GM21390 (cell line): ENCODE data around the gene METRN.

ENCODE experiments used
- ATAC-seq: cut with Tn5 transposase; IDR thresholded peaks from one replicate; pipeline ENCODE4 v1.9.1; 2021; ENCODE audit not compliant: unreplicated experiment

Gene METRN

GRCh38 chr16:714558-715476, at the start of gene METRN:
Gene METRN, plus strand, starts transcription at chr16:715118. Its CDS starts 172 bp downstream, at chr16:715290.
- peak; percentile 68 for ATAC-seq

GRCh38 chr16:666572-666971, 48.3 kb upstream of the METRN start:
- ATAC-seq: no peak

GRCh38 chr16:667113-667779, 47.7 kb upstream of the METRN start:
- no peak for ATAC-seq

- ATAC-seq: peak; percentile 82
These were observed 47.0 kb upstream of the METRN start, which contains the start of gene RHOT2 for GRCh38 chr16:667780-668518. Gene RHOT2, plus strand, starts transcription at chr16:668132. Its CDS starts 68 bp downstream, at chr16:668200.

- ATAC-seq: no peak
These were observed 46.3 kb upstream of the METRN start for GRCh38 chr16:668519-669171.

GRCh38 chr16:669666-670065, 45.3 kb upstream of the METRN start:
- ATAC-seq: no peak

- ATAC-seq: no peak
These were observed 44.2 kb upstream of the METRN start for GRCh38 chr16:670485-671352.

GRCh38 chr16:671353-672131, 43.4 kb upstream of the METRN start:
- ATAC-seq: no peak

- no peak for ATAC-seq
These were observed 42.5 kb upstream of the METRN start for GRCh38 chr16:672371-672770.

GRCh38 chr16:672851-673250, 42.1 kb upstream of the METRN start:
- ATAC-seq: no peak

GRCh38 chr16:673399-673991, 41.4 kb upstream of the METRN start:
- no peak for ATAC-seq

- no peak for ATAC-seq
These were observed 40.6 kb upstream of the METRN start for GRCh38 chr16:674214-674881.

GRCh38 chr16:674968-675883, 39.7 kb upstream of the METRN start, which contains the start of gene RHBDL1:
Gene RHBDL1, plus strand, starts transcription at chr16:675671. Its CDS starts 120 bp downstream, at chr16:675791.
- ATAC-seq: no peak

GRCh38 chr16:675884-676564, 38.9 kb upstream of the METRN start:
- no peak for ATAC-seq

- ATAC-seq: no peak
These were observed 38.4 kb upstream of the METRN start for GRCh38 chr16:676565-676902.

- no peak for ATAC-seq
These were observed 38.0 kb upstream of the METRN start for GRCh38 chr16:676913-677312.
